VCaP (cell line): ENCODE results near the gene GMDS.

ENCODE experiments used
- H3K27ac ChIP-seq: fragments of 450-650 bp; 2 replicates; pipeline ENCODE4 v1.5.1; 2017
- CTCF ChIP-seq: fragments of 450-650 bp; conservative IDR thresholded peaks from 2 replicates; pipeline ENCODE4 v1.5.1; 2017; ENCODE audit warnings: mild to moderate bottlenecking, moderate library complexity

GMDS gene

GRCh38 chr6:1724124-1724523, 521.3 kb downstream of the GMDS start:
- no peak overlapping the region for H3K27ac ChIP-seq
- no peak for TF ChIP-seq CTCF

- no peak overlapping the region for H3K27ac ChIP-seq
- TF ChIP-seq CTCF: no peak
These were observed 522.6 kb downstream of the GMDS start for GRCh38 chr6:1722801-1723200.

GRCh38 chr6:1720620-1721322, 524.6 kb downstream of the GMDS start:
- no peak overlapping the region for H3K27ac ChIP-seq
- no peak for TF ChIP-seq CTCF

- H3K27ac ChIP-seq: no peak overlapping the region
- TF ChIP-seq CTCF: no peak
These were observed 525.5 kb downstream of the GMDS start for GRCh38 chr6:1719922-1720321.

GRCh38 chr6:1716868-1717267, 528.5 kb downstream of the GMDS start:
- TF ChIP-seq CTCF: no peak
- H3K27ac ChIP-seq: no peak overlapping the region

GRCh38 chr6:1716396-1716795, 529.0 kb downstream of the GMDS start:
- H3K27ac ChIP-seq: no peak overlapping the region
- no peak for TF ChIP-seq CTCF

GRCh38 chr6:1715336-1715735, 530.1 kb downstream of the GMDS start:
- TF ChIP-seq CTCF: no peak
- no peak overlapping the region for H3K27ac ChIP-seq
